H9 (cell line): ENCODE data around the gene SLC24A4. TPM values are rescaled to one million over a fixed set of nuclear protein-coding genes. Genes with fewer than 3 reads are reported as not detected.

Experiments
- DNase-seq: peaks from one replicate; pipeline ENCODE4 v3.0.0-alpha.2; 2017
- H2AFZ ChIP-seq: one replicate; pipeline ENCODE4 v1.6.1; 2013; ENCODE audit warnings: mild to moderate bottlenecking, low read length, control low read depth, moderate library complexity
- H2AK5ac ChIP-seq: 2 replicates; pipeline ENCODE4 v1.6.1; 2013; ENCODE audit warnings: low read length, control low read depth, mixed read lengths; ENCODE audit not compliant: insufficient read length
- H2BK120ac ChIP-seq: one replicate; pipeline ENCODE4 v1.6.1; 2013; ENCODE audit warnings: low read depth, mild to moderate bottlenecking, low read length, control low read depth, inconsistent platforms; ENCODE audit not compliant: poor library complexity, severe bottlenecking
- H2BK12ac ChIP-seq: 2 replicates; pipeline ENCODE4 v1.6.1; 2013; ENCODE audit warnings: low read length, control low read depth, mixed read lengths, low read depth; ENCODE audit not compliant: insufficient read length
- H2BK15ac ChIP-seq: 2 replicates; pipeline ENCODE4 v1.6.1; 2013; ENCODE audit warnings: low read depth, low read length, control low read depth
- H2BK20ac ChIP-seq: one replicate; pipeline ENCODE4 v1.6.1; 2013; ENCODE audit warnings: low read depth, mild to moderate bottlenecking, low read length, control low read depth, inconsistent platforms; ENCODE audit not compliant: poor library complexity, severe bottlenecking
- H2BK5ac ChIP-seq: 2 replicates; pipeline ENCODE4 v1.6.1; 2013; ENCODE audit warnings: low read length, control low read depth, mixed read lengths; ENCODE audit not compliant: insufficient read length
- H3K14ac ChIP-seq: 2 replicates; pipeline ENCODE4 v1.6.1; 2013; ENCODE audit warnings: low read length, control low read depth; ENCODE audit not compliant: insufficient read depth
- H3K18ac ChIP-seq: 2 replicates; pipeline ENCODE4 v1.6.1; 2013; ENCODE audit warnings: low read depth, mild to moderate bottlenecking, mixed read lengths, low read length, control low read depth; ENCODE audit not compliant: insufficient read length
- H3K23ac ChIP-seq: 2 replicates; pipeline ENCODE4 v1.6.1; 2013; ENCODE audit warnings: low read length, control low read depth, mixed read lengths, low read depth; ENCODE audit not compliant: insufficient read length
- H3K23me2 ChIP-seq: 2 replicates; pipeline ENCODE4 v1.6.1; 2013; ENCODE audit warnings: low read depth, mild to moderate bottlenecking, mixed read lengths, low read length, control low read depth; ENCODE audit not compliant: insufficient read length, poor library complexity, severe bottlenecking
- H3K27ac ChIP-seq: 2 replicates; pipeline ENCODE4 v1.5.1; 2013; ENCODE audit warnings: low read length, control low read depth, mixed read lengths, low read depth; ENCODE audit not compliant: insufficient read length
- H3K27me3 ChIP-seq: 2 replicates; pipeline ENCODE4 v1.6.1; 2013; ENCODE audit warnings: low read length, control low read depth, inconsistent platforms; ENCODE audit not compliant: insufficient read depth
- H3K4ac ChIP-seq: 2 replicates; pipeline ENCODE4 v1.6.1; 2013; ENCODE audit warnings: low read depth, mild to moderate bottlenecking, control low read depth, inconsistent platforms, low read length, moderate library complexity
- H3K4me1 ChIP-seq: 2 replicates; pipeline ENCODE4 v1.6.1; 2013; ENCODE audit warnings: low read length, control low read depth, inconsistent platforms; ENCODE audit not compliant: insufficient read depth
- H3K4me2 ChIP-seq: 2 replicates; pipeline ENCODE4 v1.6.1; 2013; ENCODE audit warnings: low read length, control low read depth, mixed read lengths; ENCODE audit not compliant: insufficient read length, insufficient read depth
- H3K56ac ChIP-seq: 2 replicates; pipeline ENCODE4 v1.6.1; 2013; ENCODE audit warnings: low read depth, mild to moderate bottlenecking, mixed read lengths, low read length, control low read depth; ENCODE audit not compliant: insufficient read length
- H3K79me1 ChIP-seq: 2 replicates; pipeline ENCODE4 v1.6.1; 2013; ENCODE audit warnings: low read depth, mild to moderate bottlenecking, moderate library complexity, low read length, control low read depth, inconsistent platforms; ENCODE audit not compliant: insufficient read depth, poor library complexity, severe bottlenecking
- H3K79me2 ChIP-seq: 2 replicates; pipeline ENCODE4 v1.6.1; 2013; ENCODE audit warnings: low read length, control low read depth, inconsistent platforms; ENCODE audit not compliant: insufficient read depth
- H3K9ac ChIP-seq: 2 replicates; pipeline ENCODE4 v1.6.1; 2013; ENCODE audit warnings: low read length, control low read depth, mixed read lengths; ENCODE audit not compliant: insufficient read length; ENCODE audit errors: extremely low read depth
- H3K9me3 ChIP-seq: one replicate; pipeline ENCODE4 v1.6.1; 2013; ENCODE audit warnings: low read depth, low read length, inconsistent platforms; ENCODE audit not compliant: control insufficient read depth
- H3T11ph ChIP-seq: one replicate; pipeline ENCODE4 v1.6.1; 2013; ENCODE audit warnings: mild to moderate bottlenecking, low read length, control low read depth, inconsistent platforms
- H4K20me1 ChIP-seq: one replicate; pipeline ENCODE4 v1.6.1; 2013; ENCODE audit not compliant: control insufficient read depth, insufficient read length, insufficient read depth
- H4K5ac ChIP-seq: 2 replicates; pipeline ENCODE4 v1.6.1; 2013; ENCODE audit warnings: low read depth, mild to moderate bottlenecking, mixed read lengths, low read length, control low read depth; ENCODE audit not compliant: insufficient read length
- H4K8ac ChIP-seq: replicated peaks from 2 replicates; pipeline ENCODE4 v1.6.1; 2013; ENCODE audit warnings: low read length, control low read depth, mixed read lengths, low read depth; ENCODE audit not compliant: insufficient read length
- H4K91ac ChIP-seq: 2 replicates; pipeline ENCODE4 v1.6.1; 2013; ENCODE audit warnings: low read depth, mild to moderate bottlenecking, moderate library complexity, mixed read lengths, low read length, control low read depth; ENCODE audit not compliant: insufficient read length
- H3K27ac Mint-ChIP-seq, 3 experiments: 2 replicates in 2 of 3; 3 replicates in 1 of 3; pipeline ENCODE4 v1.8.0; 2020 to 2021; ENCODE audit warnings: mixed read lengths in 3 of 3, mild to moderate bottlenecking in 1 of 3, moderate library complexity in 1 of 3
- H3K27me3 Mint-ChIP-seq: 2 replicates; pipeline ENCODE4 v1.8.0; 2021; ENCODE audit warnings: low read depth, mild to moderate bottlenecking, moderate library complexity, mixed read lengths
- H3K36me3 Mint-ChIP-seq, 3 experiments: 2 replicates in 2 of 3; 3 replicates in 1 of 3; pipeline ENCODE4 v1.8.0; 2020 to 2021; ENCODE audit warnings: low read depth in 3 of 3, mixed read lengths in 3 of 3; ENCODE audit not compliant: insufficient read depth in 1 of 3
- H3K4me1 Mint-ChIP-seq, 2 experiments: 2 replicates each; pipeline ENCODE4 v1.8.0; 2020; ENCODE audit warnings: mixed read lengths in 2 of 2
- H3K4me3 Mint-ChIP-seq, 2 experiments: 2 replicates in 1 of 2; 3 replicates in 1 of 2; pipeline ENCODE4 v1.8.0; 2020 to 2021; ENCODE audit warnings: mild to moderate bottlenecking in 2 of 2, mixed read lengths in 2 of 2, moderate library complexity in 1 of 2
- H3K9me3 Mint-ChIP-seq, 2 experiments: 2 replicates in 1 of 2; 3 replicates in 1 of 2; pipeline ENCODE4 v1.8.0; 2020; ENCODE audit warnings: mild to moderate bottlenecking in 2 of 2, mixed read lengths in 2 of 2, moderate library complexity in 1 of 2
- WGBS: extraction: QIAGEN DNeasy Blood & Tissue Kit; methylation state at CpG from one replicate; pipeline ENCODE4 v1.1.7; 2013; ENCODE audit warnings: missing lambda C conversion rate, low lambda C conversion rate, mixed read lengths; ENCODE audit not compliant: insufficient read length; ENCODE audit errors: extremely low coverage; 5-methylcytosine and 5-hydroxymethylcytosine counted together
- total RNA-seq: library from RNA; stranded (reverse); gene quantifications from 2 replicates; pipeline ENCODE4 v1.2.1, GENCODE V29; 2021
- TF ChIP-seq, protein P1 (sequence below): fragments of 200-600 bp; sonication (generic); conservative IDR thresholded peaks from 3 replicates; pipeline ENCODE4 v1.8.0; 2021; ENCODE audit warnings: antibody characterized with exemption, mild to moderate bottlenecking

The SLC24A4 gene
- total RNA-seq, 1 experiment from 2014 or later = 0.24 TPM

GRCh38 chr14:92297818-92298595 lies 25.0 kb upstream of the SLC24A4 start:
- Histone ChIP-seq H4K5ac (no peak overlapping the region), H3K27ac (no peak overlapping the region), H3T11ph (no peak overlapping the region), H3K56ac (no peak overlapping the region), H2BK12ac (no peak overlapping the region), H2AK5ac (no peak overlapping the region), H3K4ac (no peak overlapping the region), H3K79me1 (no peaks in the 10 kb centered on the region), H2BK20ac (no peak overlapping the region), H4K20me1 (no peaks in the 10 kb centered on the region), H3K23me2 (no peaks in the 10 kb centered on the region), H2BK15ac (no peak overlapping the region), H3K9me3 (no peaks in the 10 kb centered on the region), H3K9ac (no peak overlapping the region), H2BK5ac (no peak overlapping the region), H4K8ac (no peak overlapping the region), H3K4me2 (no peak overlapping the region), H3K4me1 (no peaks in the 10 kb centered on the region), H3K14ac (no peak overlapping the region), H3K79me2 (no peaks in the 10 kb centered on the region), H2BK120ac (no peak overlapping the region), H4K91ac (no peak overlapping the region), H3K23ac (no peak overlapping the region), H3K18ac (no peak overlapping the region), H2AFZ (no peak overlapping the region), H3K27me3 (no peaks in the 10 kb centered on the region)
- DNase-seq = no peak
- Mint-ChIP-seq H3K27me3 (peaks cover 24% of the 10 kb centered on the region), H3K36me3 (no peaks in the 10 kb centered on the region), H3K4me1 (no peaks in the 10 kb centered on the region), H3K9me3 (no peaks in the 10 kb centered on the region; a peak in 1 of 5 replicates), H3K4me3 (no peak overlapping the region), H3K27ac (no peak overlapping the region)
- WGBS = no CpG with 5 or more reads among the region's 6 CpGs
- TF ChIP-seq, protein P1, sequence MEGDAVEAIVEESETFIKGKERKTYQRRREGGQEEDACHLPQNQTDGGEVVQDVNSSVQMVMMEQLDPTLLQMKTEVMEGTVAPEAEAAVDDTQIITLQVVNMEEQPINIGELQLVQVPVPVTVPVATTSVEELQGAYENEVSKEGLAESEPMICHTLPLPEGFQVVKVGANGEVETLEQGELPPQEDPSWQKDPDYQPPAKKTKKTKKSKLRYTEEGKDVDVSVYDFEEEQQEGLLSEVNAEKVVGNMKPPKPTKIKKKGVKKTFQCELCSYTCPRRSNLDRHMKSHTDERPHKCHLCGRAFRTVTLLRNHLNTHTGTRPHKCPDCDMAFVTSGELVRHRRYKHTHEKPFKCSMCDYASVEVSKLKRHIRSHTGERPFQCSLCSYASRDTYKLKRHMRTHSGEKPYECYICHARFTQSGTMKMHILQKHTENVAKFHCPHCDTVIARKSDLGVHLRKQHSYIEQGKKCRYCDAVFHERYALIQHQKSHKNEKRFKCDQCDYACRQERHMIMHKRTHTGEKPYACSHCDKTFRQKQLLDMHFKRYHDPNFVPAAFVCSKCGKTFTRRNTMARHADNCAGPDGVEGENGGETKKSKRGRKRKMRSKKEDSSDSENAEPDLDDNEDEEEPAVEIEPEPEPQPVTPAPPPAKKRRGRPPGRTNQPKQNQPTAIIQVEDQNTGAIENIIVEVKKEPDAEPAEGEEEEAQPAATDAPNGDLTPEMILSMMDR = no peak
